H1 (cell line): ENCODE data around the gene TMEM107. TPM values are rescaled to one million over a fixed set of nuclear protein-coding genes. Genes with fewer than 3 reads are reported as not detected.

Experiments
- CTCF ChIA-PET: fragments of 300-600 bp; sonication (Branson Sonifier 250); formaldehyde crosslinking; loops from one replicate; lab custom pipeline; 2021; ENCODE audit not compliant: partially characterized antibody; lab: Charles Lee
- POLR2A ChIA-PET: fragments of 300-600 bp; sonication (Branson Sonifier 250); formaldehyde crosslinking; loops from one replicate; lab custom pipeline; 2021; ENCODE audit warnings: inconsistent platforms; ENCODE audit not compliant: partially characterized antibody; lab: Charles Lee
- DNase-seq, 2 experiments: peaks; one replicate each; pipeline versions ENCODE4 v3.0.0 to v3.0.0-alpha.2; 2010 to 2022; ENCODE audit warnings: low spot score in 2 of 2, low read depth in 1 of 2, mixed read lengths in 1 of 2
- FAIRE-seq: peaks from 2 replicates; lab custom pipeline; 2011; peaks lifted over from hg19 to GRCh38; lab: Jason Lieb, UNC
- H2AFZ ChIP-seq: 2 replicates; pipeline ENCODE4 v1.8.1; 2012; ENCODE audit warnings: low read length, inconsistent platforms
- H2AK5ac ChIP-seq: 2 replicates; pipeline ENCODE4 v1.6.1; 2013; ENCODE audit warnings: low read depth, low read length
- H2BK120ac ChIP-seq: replicated peaks from 2 replicates; pipeline ENCODE3; 2013; ENCODE audit warnings: low read depth, low read length, inconsistent platforms
- H2BK12ac ChIP-seq: 2 replicates; pipeline ENCODE4 v1.6.1; 2013; ENCODE audit warnings: low read depth, low read length
- H2BK15ac ChIP-seq: 2 replicates; pipeline ENCODE4 v1.6.1; 2013; ENCODE audit warnings: low read length
- H2BK20ac ChIP-seq: 2 replicates; pipeline ENCODE4 v1.6.1; 2013; ENCODE audit warnings: low read length
- H2BK5ac ChIP-seq: 2 replicates; pipeline ENCODE4 v1.6.1; 2013; ENCODE audit warnings: low read depth, low read length
- H3K14ac ChIP-seq: 2 replicates; pipeline ENCODE4 v1.6.1; 2013; ENCODE audit warnings: inconsistent platforms; ENCODE audit not compliant: insufficient read length
- H3K18ac ChIP-seq: 2 replicates; pipeline ENCODE4 v1.6.1; 2013; ENCODE audit warnings: low read length; ENCODE audit errors: extremely low read depth
- H3K23ac ChIP-seq: 2 replicates; pipeline ENCODE4 v1.6.1; 2013; ENCODE audit warnings: inconsistent platforms; ENCODE audit not compliant: insufficient read length
- H3K23me2 ChIP-seq: 2 replicates; pipeline ENCODE4 v1.6.1; 2013; ENCODE audit warnings: low read depth, low read length
- H3K27ac ChIP-seq: 2 replicates; pipeline ENCODE4 v1.6.1; 2011; ENCODE audit warnings: low read depth, low read length, inconsistent platforms
- H3K27me3 ChIP-seq, 4 experiments: replicated peaks in 1 of 4; 1 replicate in 1 of 4; 2 replicates in 3 of 4; pipeline versions ENCODE4 v1.6.1 to v1.8.1; 2011 to 2013; ENCODE audit warnings: low read length in 3 of 4, mild to moderate bottlenecking in 3 of 4, inconsistent platforms in 2 of 4, mixed read lengths in 2 of 4, moderate library complexity in 1 of 4; ENCODE audit not compliant: control insufficient read depth in 3 of 4, insufficient read depth in 3 of 4; ENCODE audit errors: extremely low read depth in 1 of 4
- H3K36me3 ChIP-seq, 4 experiments: 2 replicates each; pipeline versions ENCODE4 v1.6.1 to v1.8.1; 2011 to 2013; ENCODE audit warnings: mild to moderate bottlenecking in 4 of 4, low read length in 3 of 4, moderate library complexity in 2 of 4, control low read depth in 1 of 4, inconsistent platforms in 1 of 4; ENCODE audit not compliant: insufficient read depth in 4 of 4, control insufficient read depth in 2 of 4
- H3K4ac ChIP-seq: replicated peaks from 2 replicates; pipeline ENCODE3; 2013; ENCODE audit warnings: low read length, low read depth, mixed read lengths, inconsistent platforms; ENCODE audit not compliant: insufficient read length
- H3K4me1 ChIP-seq, 4 experiments: replicated peaks in 1 of 4; 1 replicate in 1 of 4; 2 replicates in 3 of 4; pipeline versions ENCODE4 v1.6.1 to v1.8.1; 2011 to 2013; ENCODE audit warnings: low read length in 3 of 4, inconsistent platforms in 2 of 4, mixed read lengths in 1 of 4; ENCODE audit not compliant: insufficient read depth in 4 of 4, control insufficient read depth in 3 of 4
- H3K4me2 ChIP-seq, 2 experiments: 2 replicates each; pipeline versions ENCODE4 v1.6.1 to v1.8.1; 2011 to 2013; ENCODE audit warnings: low read depth in 2 of 2, low read length in 2 of 2, control low read depth in 1 of 2, inconsistent platforms in 1 of 2, mild to moderate bottlenecking in 1 of 2; ENCODE audit not compliant: insufficient read depth in 1 of 2
- H3K4me3 ChIP-seq, 4 experiments: fragments of 200-600, 300-600 bp in 1 of 4; sonication (generic), shearing (Covaris generic), sonication (Bioruptor Twin) in 1 of 4; 2 replicates each; pipeline versions ENCODE4 v1.5.1 to v1.8.1; 2011 to 2016; ENCODE audit warnings: low read length in 4 of 4, low read depth in 3 of 4, control low read depth in 2 of 4, inconsistent platforms in 2 of 4, mild to moderate bottlenecking in 2 of 4, mixed read lengths in 1 of 4, moderate library complexity in 1 of 4; ENCODE audit not compliant: insufficient read depth in 2 of 4; ENCODE audit errors: extremely low read depth in 1 of 4
- H3K56ac ChIP-seq: replicated peaks from 2 replicates; pipeline ENCODE3; 2013; ENCODE audit warnings: low read depth, mild to moderate bottlenecking, mixed read lengths, low read length, inconsistent platforms; ENCODE audit not compliant: insufficient read length
- H3K79me1 ChIP-seq: 2 replicates; pipeline ENCODE4 v1.6.1; 2013; ENCODE audit warnings: low read depth, low read length, control low read depth
- H3K79me2 ChIP-seq, 2 experiments: 2 replicates each; pipeline versions ENCODE4 v1.6.1 to v1.8.1; 2012 to 2013; ENCODE audit warnings: low read length in 2 of 2, mild to moderate bottlenecking in 2 of 2, inconsistent platforms in 1 of 2; ENCODE audit not compliant: insufficient read depth in 2 of 2, control insufficient read depth in 1 of 2
- H3K9ac ChIP-seq, 4 experiments: replicated peaks in 1 of 4; 1 replicate in 1 of 4; 2 replicates in 3 of 4; pipeline versions ENCODE4 v1.6.1 to v1.8.1; 2011 to 2013; ENCODE audit warnings: low read depth in 3 of 4, low read length in 3 of 4, control low read depth in 2 of 4, mild to moderate bottlenecking in 2 of 4, moderate library complexity in 2 of 4, inconsistent platforms in 1 of 4; ENCODE audit errors: extremely low read depth in 1 of 4
- H3K9me3 ChIP-seq, 2 experiments: 2 replicates each; pipeline versions ENCODE4 v1.6.1 to v1.8.1; 2012 to 2013; ENCODE audit warnings: mild to moderate bottlenecking in 2 of 2, moderate library complexity in 2 of 2, control low read depth in 1 of 2, inconsistent platforms in 1 of 2, low read depth in 1 of 2, low read length in 1 of 2, mixed read lengths in 1 of 2; ENCODE audit not compliant: insufficient read depth in 2 of 2
- H4K20me1 ChIP-seq, 2 experiments: replicated peaks in 1 of 2; 2 replicates each; pipeline versions ENCODE3 to v1.8.1; 2011 to 2013; ENCODE audit warnings: inconsistent platforms in 2 of 2, low read length in 2 of 2, mild to moderate bottlenecking in 1 of 2; ENCODE audit not compliant: insufficient read depth in 2 of 2, control insufficient read depth in 1 of 2
- H4K5ac ChIP-seq: 2 replicates; pipeline ENCODE4 v1.6.1; 2013; ENCODE audit warnings: low read length, low read depth, mixed read lengths, inconsistent platforms; ENCODE audit not compliant: insufficient read length
- H4K8ac ChIP-seq: 2 replicates; pipeline ENCODE4 v1.8.0; 2013; ENCODE audit warnings: mild to moderate bottlenecking, moderate library complexity, low read length, inconsistent platforms; ENCODE audit not compliant: insufficient read depth; ENCODE audit errors: extremely low read depth
- H4K91ac ChIP-seq: replicated peaks from 2 replicates; pipeline ENCODE3; 2013; ENCODE audit warnings: low read length, mixed read lengths, inconsistent platforms; ENCODE audit not compliant: insufficient read length
- CBX5 ChIP-seq: fragments of 300-800, 300-1000 bp; sonication (generic); IDR thresholded peaks from 2 replicates; pipeline ENCODE4 v1.7.1; 2016; ENCODE audit warnings: antibody characterized with exemption, low read length, low read depth
- CTCF ChIP-seq, 3 experiments: IDR thresholded peaks; 1 replicate in 2 of 3; 2 replicates in 1 of 3; pipeline versions ENCODE4 v1.5.1 to v1.6.1; 2011; ENCODE audit warnings: low read length in 3 of 3, mild to moderate bottlenecking in 3 of 3, inconsistent platforms in 2 of 3, low read depth in 1 of 3, moderate library complexity in 1 of 3; ENCODE audit not compliant: insufficient read depth in 1 of 3; ENCODE audit errors: control extremely low read depth in 1 of 3
- E2F6 ChIP-seq: IDR thresholded peaks from 2 replicates; pipeline ENCODE4 v1.6.1; 2012; ENCODE audit warnings: inconsistent platforms
- JUN ChIP-seq: IDR thresholded peaks from 2 replicates; pipeline ENCODE4 v1.6.1; 2011; ENCODE audit warnings: low read depth, mild to moderate bottlenecking, improper control_type of control experiment, low read length
- SP2 ChIP-seq: IDR thresholded peaks from 2 replicates; pipeline ENCODE4 v1.6.1; 2012; ENCODE audit warnings: mild to moderate bottlenecking, low read length, inconsistent platforms
- SRF ChIP-seq: IDR thresholded peaks from 2 replicates; pipeline ENCODE4 v1.6.1; 2011; ENCODE audit warnings: mild to moderate bottlenecking, low read depth, low read length, moderate library complexity
- SUZ12 ChIP-seq: fragments of 200-600 bp; sonication (generic); IDR thresholded peaks from 2 replicates; pipeline ENCODE4 v1.6.1; 2012; ENCODE audit warnings: mild to moderate bottlenecking, inconsistent platforms, low read length, moderate library complexity, mixed read lengths
- WGBS, 2 experiments: shearing (Covaris generic) in 1 of 2; methylation state at CpG; one replicate each; pipeline versions ENCODE4 v1.1.6 to v1.1.7; 2013 to 2015; ENCODE audit warnings: low lambda C conversion rate in 2 of 2, mixed read lengths in 2 of 2, inconsistent platforms in 1 of 2, low coverage in 1 of 2, missing lambda C conversion rate in 1 of 2; ENCODE audit not compliant: insufficient replicate concordance in 2 of 2, insufficient coverage in 1 of 2, insufficient read length in 1 of 2; ENCODE audit errors: extremely low coverage in 1 of 2, missing lambda C conversion rate in 1 of 2; 5-methylcytosine and 5-hydroxymethylcytosine counted together
- polyA plus RNA-seq, 7 experiments: library from polyadenylated mRNA; depleted of rRNA in 3 of 7; stranded (reverse) in 5 of 7; unstranded in 2 of 7; fragments of >200 nt in 5 of 7; fragments of 200-250 nt in 2 of 7; gene quantifications; 1 replicate in 5 of 7; 2 replicates in 1 of 7; 4 replicates in 1 of 7; pipeline versions ENCODE4 v1.2.1 to v1.2.3, GENCODE V29; 2011 to 2013; ENCODE audit warnings: missing spikeins in 2 of 7, mixed read lengths in 2 of 7
- total RNA-seq: library from RNA; stranded (reverse); fragmentation: NEBNext Ultra II Directional; extraction: Animal tissue kit (Norgen Biotek cat#: 25700); gene quantifications from 2 replicates; pipeline ENCODE4 v1.2.1, GENCODE V29; 2021

TMEM107 gene
- total and polyA plus RNA-seq, 2 of the 8 experiments (the other 6 are each of a cell fraction or from before 2014, with no cell fraction given) = 17.3 to 21.5 TPM

GRCh38 chr17:8224891-8225812 is 49.0 kb upstream of the TMEM107 start:
- DNase-seq = no peak
- Histone ChIP-seq H3K23ac (no peak overlapping the region), H4K5ac (no peak overlapping the region), H2BK12ac (0 out of 2 replicates have a peak overlapping the region, but pooled peaks have one; percentile 22), H4K8ac (no peak overlapping the region), H3K79me1 (no peaks in the 10 kb centered on the region), H4K91ac (no peak overlapping the region), H4K20me1 (peaks cover 3 to 6% of the 10 kb centered on the region in 2 experiments), H3K4me1 (peaks cover 0 to 15% (median 2%) of the 10 kb centered on the region in 4 experiments; a peak in 4 of 7 replicates), H3K18ac (no peak overlapping the region), H3K9ac (no peak overlapping the region), H2AK5ac (peak overlapping the region; percentile 87), H2BK5ac (peak overlapping the region; percentile 53), H3K27me3 (no peaks in the 10 kb centered on the region), H3K23me2 (peaks cover 19% of the 10 kb centered on the region), H3K79me2 (no peaks in the 10 kb centered on the region), H3K27ac (no peak overlapping the region), H3K14ac (no peak overlapping the region), H3K36me3 (peaks cover 3 to 27% (median 13%) of the 10 kb centered on the region in 4 experiments; a peak in 7 of 8 replicates), H2AFZ (no peak overlapping the region), H3K4me2 (peak overlapping the region in 1 of 2 experiments; percentile 85; a peak in 1 of 4 replicates), H3K56ac (no peak overlapping the region), H3K4ac (peak overlapping the region; percentile 24), H2BK120ac (no peak overlapping the region), H2BK15ac (0 out of 2 replicates have a peak overlapping the region, but pooled peaks have one; percentile 48), H3K4me3 (no peak overlapping the region), H2BK20ac (0 out of 2 replicates have a peak overlapping the region, but pooled peaks have one; percentile 15), H3K9me3 (no peaks in the 10 kb centered on the region)
- 93% methylated on average over 23 of the region's 26 CpGs; no CpG with 5 or more reads in 1 of the 2 experiments for WGBS, 2 experiments
- no peak for FAIRE-seq
- ChIA-PET CTCF (interaction anchor here (1.0 to 4.1 kb wide), 4 partner anchors 12 to 38 kb away, joined by 3 to 26 read pairs (median 8); no protein-coding TSS in a partner anchor), POLR2A (interaction anchor here (0.9 to 53.4 kb wide), 14 partner anchors 16 to 157 kb away, joined by 3 to 1521 read pairs (median 5); partner anchors contain the start of genes AURKB, BORCS6, CTC1 and PFAS)
- TF ChIP-seq SRF = no peak
- no peak for TF ChIP-seq JUN
- no peak for TF ChIP-seq E2F6
- TF ChIP-seq CTCF (IDR thresholded peaks at IDR 0.05; ENCODE audit: control extremely low read depth in 1 of 3, insufficient read depth in 1 of 3, low read depth in 1 of 3, low read length in 3 of 3) = no peak
- no peak for TF ChIP-seq CBX5
- TF ChIP-seq SUZ12 = no peak
- TF ChIP-seq SP2 = no peak
